OCI-LY1 (cell line): Measurements from ENCODE around the gene WWOX.

ENCODE experiments used
- CTCF ChIP-seq: fragments of 200-600 bp; sonication (generic), shearing (Covaris generic); IDR thresholded peaks from 2 replicates; pipeline ENCODE4 v1.5.1; 2017; ENCODE audit warnings: mild to moderate bottlenecking, antibody characterized with exemption, low read length, moderate library complexity, mixed read lengths
- EZH2 ChIP-seq: fragments of 200-600 bp; sonication (generic), shearing (Covaris generic); IDR thresholded peaks from 2 replicates; pipeline ENCODE4 v1.8.0; 2017; ENCODE audit warnings: borderline replicate concordance, mixed run types, mild to moderate bottlenecking, antibody characterized with exemption, low read length, moderate library complexity, mixed read lengths

- TF ChIP-seq CTCF (no peak), EZH2 (no peak)
These were observed 29.9 kb downstream of the WWOX start for GRCh38 chr16:78129349-78129748.
